Upper lobe of left lung (tissue), 4 donors: ENCODE measurements around the gene STKLD1.

ENCODE experiments used
- CTCF ChIP-seq, 6 experiments: fragments of 450-650 bp in 4 of 6; fragments of 200-600 bp in 2 of 6; sonication (generic) in 2 of 6; IDR thresholded peaks; one replicate each; pipeline ENCODE4 v1.5.1; 2016 to 2019; ENCODE audit warnings: antibody characterized with exemption in 6 of 6
- EP300 ChIP-seq, 4 donors: sonication (generic); formaldehyde crosslinking; IDR thresholded peaks; one replicate each; pipeline ENCODE4 v1.5.1; 2017; ENCODE audit warnings: antibody characterized with exemption in 4 of 4, control low read depth in 2 of 4

GRCh38 chr9:133334161-133334560 lies 42.0 kb upstream of the STKLD1 start:
- TF ChIP-seq CTCF (IDR thresholded peaks at IDR 0.05) (no peak), EP300 (IDR thresholded peaks at IDR 0.05) (no peak)
